Stomach (tissue), 4 donors: ENCODE results near the gene TRPM1.

Experiments used
- POLR2AphosphoS5 ChIP-seq, 3 donors: sonication (generic); formaldehyde crosslinking; IDR thresholded peaks; one replicate each; pipeline ENCODE4 v1.6.1; 2016; ENCODE audit warnings: antibody characterized with exemption in 3 of 3
- TF ChIP-seq, protein P1 (sequence below), 7 experiments: fragments of 450-650 bp in 4 of 7; fragments of 200-600 bp in 3 of 7; sonication (generic) in 3 of 7; IDR thresholded peaks; one replicate each; pipeline ENCODE4 v1.5.1; 2016 to 2019; ENCODE audit warnings: antibody characterized with exemption in 7 of 7, control low read depth in 2 of 7, mild to moderate bottlenecking in 1 of 7

- TF ChIP-seq, protein P1, sequence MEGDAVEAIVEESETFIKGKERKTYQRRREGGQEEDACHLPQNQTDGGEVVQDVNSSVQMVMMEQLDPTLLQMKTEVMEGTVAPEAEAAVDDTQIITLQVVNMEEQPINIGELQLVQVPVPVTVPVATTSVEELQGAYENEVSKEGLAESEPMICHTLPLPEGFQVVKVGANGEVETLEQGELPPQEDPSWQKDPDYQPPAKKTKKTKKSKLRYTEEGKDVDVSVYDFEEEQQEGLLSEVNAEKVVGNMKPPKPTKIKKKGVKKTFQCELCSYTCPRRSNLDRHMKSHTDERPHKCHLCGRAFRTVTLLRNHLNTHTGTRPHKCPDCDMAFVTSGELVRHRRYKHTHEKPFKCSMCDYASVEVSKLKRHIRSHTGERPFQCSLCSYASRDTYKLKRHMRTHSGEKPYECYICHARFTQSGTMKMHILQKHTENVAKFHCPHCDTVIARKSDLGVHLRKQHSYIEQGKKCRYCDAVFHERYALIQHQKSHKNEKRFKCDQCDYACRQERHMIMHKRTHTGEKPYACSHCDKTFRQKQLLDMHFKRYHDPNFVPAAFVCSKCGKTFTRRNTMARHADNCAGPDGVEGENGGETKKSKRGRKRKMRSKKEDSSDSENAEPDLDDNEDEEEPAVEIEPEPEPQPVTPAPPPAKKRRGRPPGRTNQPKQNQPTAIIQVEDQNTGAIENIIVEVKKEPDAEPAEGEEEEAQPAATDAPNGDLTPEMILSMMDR (IDR thresholded peaks at IDR 0.05): no peak
- no peak for TF ChIP-seq POLR2AphosphoS5 (IDR thresholded peaks at IDR 0.05)
Measured at GRCh38 chr15:31135523-31135922, 34.0 kb upstream of the TRPM1 start.
